ENCODE results near the gene MUC5B. TPM values are rescaled to one million over a fixed set of nuclear protein-coding genes. Genes with fewer than 3 reads are reported as not detected.

The MUC5B gene
- total RNA-seq, 2 donors from 2014 or later = not detected

GRCh38 chr11:1267441-1268100, 44.7 kb downstream of the MUC5B start:
- no peaks in the 10 kb centered on the region for H3K36me3 ChIP-seq
- peaks cover 0 to 18% of the 10 kb centered on the region in 2 donors for H3K4me1 ChIP-seq
- no peak for DNase-seq (ENCODE audit: low spot score)
- H3K4me3 ChIP-seq = no peak overlapping the region
- peak overlapping the region; percentile 4 to 40 for H3K27ac ChIP-seq
- no peaks in the 10 kb centered on the region for H3K9me3 ChIP-seq
- no peaks in the 10 kb centered on the region for H3K27me3 ChIP-seq
- TF ChIP-seq CTCF (IDR thresholded peaks at IDR 0.05) = no peak

- Histone ChIP-seq H3K27ac (no peak overlapping the region), H3K4me3 (no peak overlapping the region), H3K27me3 (no peaks in the 10 kb centered on the region), H3K9me3 (no peaks in the 10 kb centered on the region), H3K4me1 (peaks cover 0 to 11% of the 10 kb centered on the region in 2 donors), H3K36me3 (peaks cover 4% of the 10 kb centered on the region)
- DNase-seq (ENCODE audit: low spot score) = no peak
- TF ChIP-seq CTCF (IDR thresholded peaks at IDR 0.05) = no peak
Measured at GRCh38 chr11:1269957-1270356, 47.1 kb downstream of the MUC5B start.

- peaks cover 6% of the 10 kb centered on the region for H3K36me3 ChIP-seq
- peaks cover 0 to 12% of the 10 kb centered on the region in 2 donors for H3K4me1 ChIP-seq
- TF ChIP-seq CTCF (IDR thresholded peaks at IDR 0.05) = no peak
- no peaks in the 10 kb centered on the region for H3K9me3 ChIP-seq
- H3K27me3 ChIP-seq = no peaks in the 10 kb centered on the region
- DNase-seq (ENCODE audit: low spot score) = no peak
- no peak overlapping the region for H3K27ac ChIP-seq
- no peak overlapping the region for H3K4me3 ChIP-seq
Measured at GRCh38 chr11:1270476-1270875, 47.6 kb downstream of the MUC5B start.

GRCh38 chr11:1271002-1271401, 48.1 kb downstream of the MUC5B start:
- Histone ChIP-seq H3K4me1 (peaks cover 0 to 18% of the 10 kb centered on the region in 2 donors), H3K27me3 (no peaks in the 10 kb centered on the region), H3K4me3 (no peak overlapping the region), H3K36me3 (peaks cover 6% of the 10 kb centered on the region), H3K9me3 (no peaks in the 10 kb centered on the region), H3K27ac (no peak overlapping the region)
- no peak for TF ChIP-seq CTCF (IDR thresholded peaks at IDR 0.05)
- DNase-seq (ENCODE audit: low spot score) = no peak

- no peak overlapping the region for H3K4me3 ChIP-seq
- DNase-seq (ENCODE audit: low spot score) = no peak
- H3K4me1 ChIP-seq = peaks cover 0 to 22% of the 10 kb centered on the region in 2 donors
- no peak for TF ChIP-seq CTCF (IDR thresholded peaks at IDR 0.05)
- H3K9me3 ChIP-seq = no peaks in the 10 kb centered on the region
- peaks cover 10% of the 10 kb centered on the region for H3K36me3 ChIP-seq
- H3K27ac ChIP-seq = no peak overlapping the region
- H3K27me3 ChIP-seq = no peaks in the 10 kb centered on the region
Measured at GRCh38 chr11:1271406-1271805, 48.5 kb downstream of the MUC5B start.

- TF ChIP-seq CTCF (IDR thresholded peaks at IDR 0.05) = no peak
- H3K27me3 ChIP-seq = no peaks in the 10 kb centered on the region
- no peak overlapping the region for H3K27ac ChIP-seq
- no peak overlapping the region for H3K4me3 ChIP-seq
- no peak for DNase-seq (ENCODE audit: low spot score)
- no peaks in the 10 kb centered on the region for H3K9me3 ChIP-seq
- H3K36me3 ChIP-seq = peaks cover 15% of the 10 kb centered on the region
- peaks cover 0 to 27% of the 10 kb centered on the region in 2 donors for H3K4me1 ChIP-seq
Measured at GRCh38 chr11:1271927-1272326, 49.1 kb downstream of the MUC5B start.

All from right atrium auricular region (tissue), 2 donors.